ENCODE measurements around the gene RBPJ.

The RBPJ gene

GRCh38 chr4:26474551-26474950 is 153.7 kb downstream of the RBPJ start:
- no peak overlapping the region for H3K4me3 ChIP-seq (ENCODE audit: low read length)
- no peaks in the 10 kb centered on the region for H3K27me3 ChIP-seq (replicated peaks; ENCODE audit: insufficient read depth, low read length)
- no peak overlapping the region for H3K27ac ChIP-seq (ENCODE audit: low read length)
- no peaks in the 10 kb centered on the region for H3K79me2 ChIP-seq (ENCODE audit: low read length)
- H3K4me2 ChIP-seq (ENCODE audit: low read depth, low read length), result no peak overlapping the region
- DNase-seq, result no peak
- H3K9me3 ChIP-seq (replicated peaks; ENCODE audit: insufficient read depth, low read length), result no peaks in the 10 kb centered on the region
- H3K4me1 ChIP-seq (ENCODE audit: low read length), result no peaks in the 10 kb centered on the region
- no peaks in the 10 kb centered on the region for H3K36me3 ChIP-seq (replicated peaks; ENCODE audit: insufficient read depth, low read length)
- TF ChIP-seq CTCF (IDR thresholded peaks at IDR 0.05; ENCODE audit: low read length) (no peak), EZH2 (optimal IDR thresholded peaks at IDR 0.05; ENCODE audit: low read depth, low read length) (no peak), EZH2phosphoT487 (IDR thresholded peaks at IDR 0.05; ENCODE audit: low read length) (no peak)
- no peaks in the 10 kb centered on the region for H4K20me1 ChIP-seq (ENCODE audit: insufficient read depth, low read length)
- H3K9me2 ChIP-seq (replicated peaks; ENCODE audit: insufficient read depth, low read length), result no peaks in the 10 kb centered on the region
- H3K9ac ChIP-seq (ENCODE audit: low read length), result no peak overlapping the region
- no peaks in the 10 kb centered on the region for H3F3A ChIP-seq (ENCODE audit: insufficient read depth, low read length)
- no peak overlapping the region for H2AFZ ChIP-seq (ENCODE audit: low read length)

GRCh38 chr4:26475716-26476115 is 154.9 kb downstream of the RBPJ start:
- no peaks in the 10 kb centered on the region for H4K20me1 ChIP-seq (ENCODE audit: insufficient read depth, low read length)
- no peak for DNase-seq
- no peaks in the 10 kb centered on the region for H3K4me1 ChIP-seq (ENCODE audit: low read length)
- H3K9ac ChIP-seq (ENCODE audit: low read length), result no peak overlapping the region
- no peak overlapping the region for H3K4me2 ChIP-seq (ENCODE audit: low read depth, low read length)
- no peaks in the 10 kb centered on the region for H3K36me3 ChIP-seq (replicated peaks; ENCODE audit: insufficient read depth, low read length)
- no peaks in the 10 kb centered on the region for H3F3A ChIP-seq (ENCODE audit: insufficient read depth, low read length)
- no peak overlapping the region for H3K4me3 ChIP-seq (ENCODE audit: low read length)
- no peaks in the 10 kb centered on the region for H3K27me3 ChIP-seq (replicated peaks; ENCODE audit: insufficient read depth, low read length)
- TF ChIP-seq CTCF (IDR thresholded peaks at IDR 0.05; ENCODE audit: low read length) (no peak), EZH2phosphoT487 (IDR thresholded peaks at IDR 0.05; ENCODE audit: low read length) (no peak), EZH2 (optimal IDR thresholded peaks at IDR 0.05; ENCODE audit: low read depth, low read length) (no peak)
- H3K9me3 ChIP-seq (replicated peaks; ENCODE audit: insufficient read depth, low read length), result no peaks in the 10 kb centered on the region
- no peak overlapping the region for H3K27ac ChIP-seq (ENCODE audit: low read length)
- no peaks in the 10 kb centered on the region for H3K9me2 ChIP-seq (replicated peaks; ENCODE audit: insufficient read depth, low read length)
- H2AFZ ChIP-seq (ENCODE audit: low read length), result no peak overlapping the region
- no peaks in the 10 kb centered on the region for H3K79me2 ChIP-seq (ENCODE audit: low read length)

- Histone ChIP-seq H3K36me3 (replicated peaks; ENCODE audit: insufficient read depth, low read length) (no peaks in the 10 kb centered on the region), H3K27ac (ENCODE audit: low read length) (no peak overlapping the region), H3K27me3 (replicated peaks; ENCODE audit: insufficient read depth, low read length) (no peaks in the 10 kb centered on the region), H3K9me3 (replicated peaks; ENCODE audit: insufficient read depth, low read length) (no peaks in the 10 kb centered on the region), H2AFZ (ENCODE audit: low read length) (no peak overlapping the region), H3K4me2 (ENCODE audit: low read depth, low read length) (no peak overlapping the region), H3K9ac (ENCODE audit: low read length) (no peak overlapping the region), H4K20me1 (ENCODE audit: insufficient read depth, low read length) (no peaks in the 10 kb centered on the region), H3K4me1 (ENCODE audit: low read length) (no peaks in the 10 kb centered on the region), H3K79me2 (ENCODE audit: low read length) (no peaks in the 10 kb centered on the region), H3K9me2 (replicated peaks; ENCODE audit: insufficient read depth, low read length) (no peaks in the 10 kb centered on the region), H3K4me3 (ENCODE audit: low read length) (no peak overlapping the region), H3F3A (ENCODE audit: insufficient read depth, low read length) (no peaks in the 10 kb centered on the region)
- TF ChIP-seq EZH2 (optimal IDR thresholded peaks at IDR 0.05; ENCODE audit: low read depth, low read length), result no peak
- no peak for TF ChIP-seq EZH2phosphoT487 (IDR thresholded peaks at IDR 0.05; ENCODE audit: low read length)
- TF ChIP-seq CTCF (IDR thresholded peaks at IDR 0.05; ENCODE audit: low read length), result no peak
- no peak for DNase-seq
Measured at GRCh38 chr4:26476545-26476944, 155.7 kb downstream of the RBPJ start.

All from MM.1S (cell line).